ENCODE data around the gene P2RY10.

DNA sequence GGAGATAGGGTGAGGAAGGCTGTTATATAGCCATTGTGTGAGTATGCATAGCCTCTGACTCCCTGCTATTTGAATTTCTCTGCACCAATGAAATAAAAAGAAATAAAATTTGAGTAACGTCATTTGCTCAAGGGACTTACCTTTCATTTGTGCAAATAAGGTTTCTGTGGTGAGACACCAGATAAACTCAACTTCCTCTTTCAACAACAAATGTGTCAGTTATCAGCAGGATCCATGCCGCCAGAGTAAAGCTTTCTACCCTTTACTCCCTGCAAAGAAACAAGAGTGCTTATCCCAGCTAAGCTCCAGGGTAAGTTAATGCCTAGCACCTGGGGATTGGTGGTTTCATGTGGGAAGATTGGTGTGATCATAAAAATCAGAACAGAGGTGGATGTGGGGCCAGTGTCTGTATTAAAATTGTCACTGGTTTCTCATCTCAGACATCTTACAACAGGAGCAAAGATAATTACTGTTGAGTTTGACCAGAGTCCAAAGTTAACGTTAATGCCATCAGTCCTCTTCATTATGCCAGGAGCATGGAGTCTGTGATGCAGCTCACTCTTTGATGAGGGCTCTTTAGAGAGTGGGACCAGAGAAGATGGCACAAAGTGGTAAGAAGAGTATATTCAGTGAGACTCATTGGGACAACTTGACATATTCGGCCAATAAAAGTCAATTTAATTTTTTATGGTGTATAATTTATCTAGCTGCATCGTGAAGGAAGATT is at the start of gene P2RY10:
- TF ChIP-seq, protein P1, sequence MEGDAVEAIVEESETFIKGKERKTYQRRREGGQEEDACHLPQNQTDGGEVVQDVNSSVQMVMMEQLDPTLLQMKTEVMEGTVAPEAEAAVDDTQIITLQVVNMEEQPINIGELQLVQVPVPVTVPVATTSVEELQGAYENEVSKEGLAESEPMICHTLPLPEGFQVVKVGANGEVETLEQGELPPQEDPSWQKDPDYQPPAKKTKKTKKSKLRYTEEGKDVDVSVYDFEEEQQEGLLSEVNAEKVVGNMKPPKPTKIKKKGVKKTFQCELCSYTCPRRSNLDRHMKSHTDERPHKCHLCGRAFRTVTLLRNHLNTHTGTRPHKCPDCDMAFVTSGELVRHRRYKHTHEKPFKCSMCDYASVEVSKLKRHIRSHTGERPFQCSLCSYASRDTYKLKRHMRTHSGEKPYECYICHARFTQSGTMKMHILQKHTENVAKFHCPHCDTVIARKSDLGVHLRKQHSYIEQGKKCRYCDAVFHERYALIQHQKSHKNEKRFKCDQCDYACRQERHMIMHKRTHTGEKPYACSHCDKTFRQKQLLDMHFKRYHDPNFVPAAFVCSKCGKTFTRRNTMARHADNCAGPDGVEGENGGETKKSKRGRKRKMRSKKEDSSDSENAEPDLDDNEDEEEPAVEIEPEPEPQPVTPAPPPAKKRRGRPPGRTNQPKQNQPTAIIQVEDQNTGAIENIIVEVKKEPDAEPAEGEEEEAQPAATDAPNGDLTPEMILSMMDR (IDR thresholded peaks at IDR 0.05): no peak
- no peak for TF ChIP-seq POLR2A (IDR thresholded peaks at IDR 0.05)
- TF ChIP-seq EP300 (IDR thresholded peaks at IDR 0.05): no peak
- TF ChIP-seq POLR2AphosphoS5 (IDR thresholded peaks at IDR 0.05): no peak
